Endodermal cell (in vitro differentiated cells): Measurements from ENCODE around the gene OPCML. TPM values are rescaled to one million over a fixed set of nuclear protein-coding genes. Genes with fewer than 3 reads are reported as not detected.

Experiments
- DNase-seq: peaks from one replicate; pipeline ENCODE4 v3.0.0-alpha.2; 2017
- H3K27ac ChIP-seq: 2 replicates; pipeline ENCODE4 v1.5.1; 2013; ENCODE audit warnings: mild to moderate bottlenecking, low read depth, low read length, moderate library complexity
- H3K27me3 ChIP-seq: 2 replicates; pipeline ENCODE4 v1.6.1; 2013; ENCODE audit warnings: mild to moderate bottlenecking, low read length, moderate library complexity; ENCODE audit not compliant: insufficient read depth, control insufficient read depth, poor library complexity, severe bottlenecking
- H3K36me3 ChIP-seq: 2 replicates; pipeline ENCODE4 v1.7.0; 2013; ENCODE audit warnings: mild to moderate bottlenecking, low read length, moderate library complexity; ENCODE audit not compliant: control insufficient read depth, insufficient read depth
- H3K4me1 ChIP-seq: one replicate; pipeline ENCODE4 v1.7.0; 2013; ENCODE audit warnings: low read length; ENCODE audit not compliant: control insufficient read depth, insufficient read depth
- H3K4me3 ChIP-seq: 2 replicates; pipeline ENCODE4 v1.5.1; 2013; ENCODE audit warnings: mild to moderate bottlenecking, low read length, moderate library complexity
- H3K9ac ChIP-seq: 2 replicates; pipeline ENCODE4 v1.6.1; 2013; ENCODE audit warnings: mild to moderate bottlenecking, low read length, moderate library complexity; ENCODE audit not compliant: poor library complexity, severe bottlenecking; ENCODE audit errors: extremely low read depth
- H3K9me3 ChIP-seq: 2 replicates; pipeline ENCODE4 v1.6.1; 2013; ENCODE audit warnings: mild to moderate bottlenecking, low read length, moderate library complexity; ENCODE audit not compliant: control insufficient read depth
- H3K27ac Mint-ChIP-seq: 2 replicates; pipeline ENCODE4 v1.8.0; 2020; ENCODE audit warnings: mixed read lengths
- H3K27me3 Mint-ChIP-seq: 2 replicates; pipeline ENCODE4 v1.8.0; 2021; ENCODE audit warnings: mild to moderate bottlenecking, mixed read lengths; ENCODE audit not compliant: insufficient read depth
- H3K36me3 Mint-ChIP-seq: 2 replicates; pipeline ENCODE4 v1.8.0; 2020; ENCODE audit warnings: low read depth, mixed read lengths
- H3K4me1 Mint-ChIP-seq: 2 replicates; pipeline ENCODE4 v1.8.0; 2020; ENCODE audit warnings: mixed read lengths
- H3K4me3 Mint-ChIP-seq: 2 replicates; pipeline ENCODE4 v1.8.0; 2020; ENCODE audit warnings: mild to moderate bottlenecking, moderate library complexity, mixed read lengths
- H3K9me3 Mint-ChIP-seq: 2 replicates; pipeline ENCODE4 v1.8.0; 2020; ENCODE audit warnings: mild to moderate bottlenecking, mixed read lengths
- CTCF ChIP-seq: fragments of 200-600 bp; sonication (generic); conservative IDR thresholded peaks from 2 replicates; pipeline ENCODE4 v1.5.0; 2021; ENCODE audit warnings: antibody characterized with exemption, mild to moderate bottlenecking
- WGBS, 2 experiments: methylation state at CpG; one replicate each; pipeline versions ENCODE4 v1.1.5 to v1.1.7; 2013; ENCODE audit warnings: missing lambda C conversion rate in 2 of 2, mixed read lengths in 1 of 2; ENCODE audit not compliant: insufficient coverage in 1 of 2, insufficient read length in 1 of 2; 5-methylcytosine and 5-hydroxymethylcytosine counted together
- total RNA-seq, 2 donors: library from RNA; stranded (reverse); fragmentation: NEBNext Ultra II Directional in 1 of 2; extraction: Animal tissue kit (Norgen Biotek cat#: 25700) in 1 of 2; gene quantifications; 2 replicates in 1 of 2; 3 replicates in 1 of 2; pipeline ENCODE4 v1.2.1, GENCODE V29; 2021

Gene OPCML
- total RNA-seq, 2 donors from 2014 or later = 0.49 to 0.86 TPM

- peaks cover 7% of the 10 kb centered on the region for H3K4me1 Mint-ChIP-seq
- H3K27ac Mint-ChIP-seq = no peak overlapping the region
- H3K27me3 Mint-ChIP-seq = peaks cover 7% of the 10 kb centered on the region
- no peak overlapping the region for H3K9ac ChIP-seq
- H3K27ac ChIP-seq = no peak overlapping the region
- DNase-seq = no peak
- H3K4me1 ChIP-seq = no peaks in the 10 kb centered on the region
- no peak overlapping the region for H3K4me3 ChIP-seq
- no peak overlapping the region for H3K4me3 Mint-ChIP-seq
- no peaks in the 10 kb centered on the region for H3K9me3 Mint-ChIP-seq
- TF ChIP-seq CTCF = no peak
- H3K36me3 Mint-ChIP-seq = no peaks in the 10 kb centered on the region
- H3K36me3 ChIP-seq = no peaks in the 10 kb centered on the region
- H3K27me3 ChIP-seq = peaks cover 18% of the 10 kb centered on the region
- WGBS, 2 experiments = 94 to 95% methylated on average over 3 to 6 of the region's 7 CpGs
- H3K9me3 ChIP-seq = no peaks in the 10 kb centered on the region
Observed at GRCh38 chr11:133072378-133072777, 459.9 kb downstream of the OPCML start.

- TF ChIP-seq CTCF = peak; percentile 51
- Mint-ChIP-seq H3K27me3 (peaks cover 15% of the 10 kb centered on the region), H3K27ac (no peak overlapping the region), H3K36me3 (no peaks in the 10 kb centered on the region), H3K4me3 (no peak overlapping the region), H3K9me3 (no peaks in the 10 kb centered on the region), H3K4me1 (peaks cover 7% of the 10 kb centered on the region)
- no peak overlapping the region for H3K27ac ChIP-seq
- H3K4me1 ChIP-seq = no peaks in the 10 kb centered on the region
- WGBS, 2 experiments = 82 to 92% methylated on average over 2 of the region's 3 CpGs
- H3K4me3 ChIP-seq = no peak overlapping the region
- H3K36me3 ChIP-seq = no peaks in the 10 kb centered on the region
- peaks cover 18% of the 10 kb centered on the region for H3K27me3 ChIP-seq
- no peak overlapping the region for H3K9ac ChIP-seq
- DNase-seq = peak; percentile 71
- H3K9me3 ChIP-seq = no peaks in the 10 kb centered on the region
Observed at GRCh38 chr11:133070791-133071190, 461.5 kb downstream of the OPCML start.

GRCh38 chr11:133070021-133070713 is 462.1 kb downstream of the OPCML start:
- no peak overlapping the region for H3K4me3 Mint-ChIP-seq

More at GRCh38 chr11:133070021-133070713, 462.1 kb downstream of the OPCML start:
- Histone ChIP-seq H3K36me3 (no peaks in the 10 kb centered on the region), H3K4me3 (no peak overlapping the region), H3K4me1 (no peaks in the 10 kb centered on the region), H3K27me3 (peaks cover 18% of the 10 kb centered on the region), H3K27ac (no peak overlapping the region), H3K9ac (no peak overlapping the region), H3K9me3 (no peaks in the 10 kb centered on the region)
- H3K9me3 Mint-ChIP-seq = no peaks in the 10 kb centered on the region
- DNase-seq = peak; percentile 60
- peaks cover 7% of the 10 kb centered on the region for H3K4me1 Mint-ChIP-seq
- 33 to 67% methylated on average over 3 to 11 of the region's 11 CpGs for WGBS, 2 experiments
- no peak overlapping the region for H3K27ac Mint-ChIP-seq
- no peaks in the 10 kb centered on the region for H3K36me3 Mint-ChIP-seq
- peaks cover 20% of the 10 kb centered on the region for H3K27me3 Mint-ChIP-seq
- no peak for TF ChIP-seq CTCF
